VCaP (cell line): ENCODE data around the gene SMIM17.

Experiments
- H3K27ac ChIP-seq: fragments of 450-650 bp; 2 replicates; pipeline ENCODE4 v1.5.1; 2017
- TF ChIP-seq, protein P1 (sequence below): fragments of 450-650 bp; conservative IDR thresholded peaks from 2 replicates; pipeline ENCODE4 v1.5.1; 2017; ENCODE audit warnings: mild to moderate bottlenecking, moderate library complexity

SMIM17 gene

GRCh38 chr19:56642711-56643459 lies at the start of gene SMIM17:
Gene SMIM17, plus strand, starts transcription at chr19:56643159. Its CDS starts 2,509 bp downstream, at chr19:56645668.
- H3K27ac ChIP-seq = no peak within 1 kb of the TSS
- TF ChIP-seq, protein P1, sequence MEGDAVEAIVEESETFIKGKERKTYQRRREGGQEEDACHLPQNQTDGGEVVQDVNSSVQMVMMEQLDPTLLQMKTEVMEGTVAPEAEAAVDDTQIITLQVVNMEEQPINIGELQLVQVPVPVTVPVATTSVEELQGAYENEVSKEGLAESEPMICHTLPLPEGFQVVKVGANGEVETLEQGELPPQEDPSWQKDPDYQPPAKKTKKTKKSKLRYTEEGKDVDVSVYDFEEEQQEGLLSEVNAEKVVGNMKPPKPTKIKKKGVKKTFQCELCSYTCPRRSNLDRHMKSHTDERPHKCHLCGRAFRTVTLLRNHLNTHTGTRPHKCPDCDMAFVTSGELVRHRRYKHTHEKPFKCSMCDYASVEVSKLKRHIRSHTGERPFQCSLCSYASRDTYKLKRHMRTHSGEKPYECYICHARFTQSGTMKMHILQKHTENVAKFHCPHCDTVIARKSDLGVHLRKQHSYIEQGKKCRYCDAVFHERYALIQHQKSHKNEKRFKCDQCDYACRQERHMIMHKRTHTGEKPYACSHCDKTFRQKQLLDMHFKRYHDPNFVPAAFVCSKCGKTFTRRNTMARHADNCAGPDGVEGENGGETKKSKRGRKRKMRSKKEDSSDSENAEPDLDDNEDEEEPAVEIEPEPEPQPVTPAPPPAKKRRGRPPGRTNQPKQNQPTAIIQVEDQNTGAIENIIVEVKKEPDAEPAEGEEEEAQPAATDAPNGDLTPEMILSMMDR = no peak

GRCh38 chr19:56594446-56594782 lies 48.5 kb upstream of the SMIM17 start:
- TF ChIP-seq, protein P1 = no peak
- H3K27ac ChIP-seq = peak overlapping the region; percentile 81; the same call in 1 of the 2 replicates

- H3K27ac ChIP-seq = peak within 1 kb of the TSS; percentile 81
- TF ChIP-seq, protein P1 = no peak
These were observed 48.0 kb upstream of the SMIM17 start, which contains the start of gene ZNF71 for GRCh38 chr19:56594783-56595547. Gene ZNF71, plus strand, starts transcription at chr19:56595302. Its CDS starts 6,257 bp downstream, at chr19:56601559.

GRCh38 chr19:56595548-56595899 lies 47.4 kb upstream of the SMIM17 start:
- peak overlapping the region; percentile 81; the same call in 1 of the 2 replicates for H3K27ac ChIP-seq
- TF ChIP-seq, protein P1 = no peak

DNA sequence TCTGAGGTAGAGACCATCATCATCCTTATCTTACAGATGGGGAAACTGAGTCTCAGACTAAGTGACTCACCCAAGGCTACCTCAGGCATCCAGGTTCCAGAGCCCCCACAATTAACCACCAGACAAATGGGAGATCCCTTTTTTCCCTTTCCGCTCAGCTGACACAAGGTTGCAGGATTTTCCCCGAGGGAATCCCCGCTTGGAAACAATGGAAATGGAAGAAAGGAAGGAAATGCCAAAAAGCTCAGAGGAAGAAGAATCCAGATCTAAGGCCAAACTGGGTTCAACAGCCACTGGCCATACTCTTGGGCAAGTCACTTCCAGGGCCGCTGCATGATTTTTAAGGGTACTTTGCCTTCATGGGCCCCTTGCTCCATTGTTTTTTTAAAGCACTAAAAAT lies 46.3 kb upstream of the SMIM17 start:
- H3K27ac ChIP-seq = no peak overlapping the region
- TF ChIP-seq, protein P1 = no peak

GRCh38 chr19:56597696-56598095 lies 45.3 kb upstream of the SMIM17 start:
- no peak overlapping the region for H3K27ac ChIP-seq
- TF ChIP-seq, protein P1 = no peak

DNA sequence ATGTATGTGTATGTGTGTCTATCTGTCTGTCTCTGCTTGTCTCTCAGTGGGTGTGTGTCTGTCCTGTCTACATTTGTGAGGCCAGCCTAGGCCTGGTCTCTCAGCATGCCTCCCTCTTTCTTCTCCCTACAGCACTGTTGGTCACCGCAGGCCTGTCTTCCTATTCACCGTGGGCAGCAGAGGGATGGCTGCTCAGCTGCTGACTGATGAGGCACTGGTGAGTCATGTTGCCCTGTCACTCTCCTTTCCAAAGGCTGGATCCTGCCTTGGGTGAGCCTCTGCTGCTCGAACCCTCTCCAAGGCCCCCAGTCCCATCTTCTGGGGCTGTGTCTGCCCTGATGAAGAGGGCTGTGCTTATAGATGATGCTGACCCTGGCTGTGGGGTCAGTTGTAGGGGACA lies 41.6 kb upstream of the SMIM17 start:
- no peak overlapping the region for H3K27ac ChIP-seq
- TF ChIP-seq, protein P1 = no peak
